ENCODE measurements around the gene HOMER3. TPM values are rescaled to one million over a fixed set of nuclear protein-coding genes. Genes with fewer than 3 reads are reported as not detected.
"Not testable (repeated sequence)": the region's sequence is repeated elsewhere in the genome, so short reads cannot be mapped to it uniquely, and the experiment has no call there.

HOMER3 gene
- total RNA-seq, 4 donors from 2014 or later: 86.2 to 202 (median 113) TPM

- DNase-seq (no peak), ATAC-seq (no peak)
- intact Hi-C loops (cut with DNase I; ENCODE audit: low total_unique reads) (no loop called here), in situ Hi-C loops (cut with MboI; ENCODE audit: low sequenced_read_pairs in 4 of 4) (no loop called here)
- H3K4me3 ChIP-seq: no peak overlapping the region
- peaks cover 0 to 23% (median 15%) of the 10 kb centered on the region in 3 donors for H3K27me3 ChIP-seq
- no peaks in the 10 kb centered on the region for H3K9me3 ChIP-seq
- no peaks in the 10 kb centered on the region for H3K4me1 ChIP-seq
- H3K27ac ChIP-seq: no peak overlapping the region
- H3K36me3 ChIP-seq: no peaks in the 10 kb centered on the region
- no peak for TF ChIP-seq POLR2A (IDR thresholded peaks at IDR 0.05)
- no peak for TF ChIP-seq CTCF (IDR thresholded peaks at IDR 0.05 in 4 of 5, conservative IDR thresholded peaks at IDR 0.05 in 1 of 5)
Observed at GRCh38 chr19:18961767-18962620, 21.0 kb upstream of the HOMER3 start.

- TF ChIP-seq CTCF (IDR thresholded peaks at IDR 0.05 in 4 of 5, conservative IDR thresholded peaks at IDR 0.05 in 1 of 5) (no peak), POLR2A (IDR thresholded peaks at IDR 0.05) (no peak)
- ATAC-seq: no peak
- Histone ChIP-seq H3K27me3 (peaks cover 0 to 23% (median 15%) of the 10 kb centered on the region in 3 donors), H3K27ac (no peak overlapping the region), H3K4me3 (no peak overlapping the region), H3K9me3 (no peaks in the 10 kb centered on the region), H3K4me1 (no peaks in the 10 kb centered on the region), H3K36me3 (no peaks in the 10 kb centered on the region)
- in situ Hi-C loops (cut with MboI; ENCODE audit: low sequenced_read_pairs in 4 of 4): no loop called here
- DNase-seq: no peak
- intact Hi-C loops (cut with DNase I; ENCODE audit: low total_unique reads): no loop called here
Observed at GRCh38 chr19:18960370-18960769, 19.4 kb upstream of the HOMER3 start.

GRCh38 chr19:18955042-18955441 is 14.0 kb upstream of the HOMER3 start:
- intact Hi-C loops (cut with DNase I; ENCODE audit: low total_unique reads): no loop called here
- Histone ChIP-seq H3K27ac (no peak overlapping the region), H3K27me3 (no peaks in the 10 kb centered on the region), H3K4me1 (peaks cover 0 to 3% of the 10 kb centered on the region in 2 donors), H3K4me3 (no peak overlapping the region), H3K9me3 (no peaks in the 10 kb centered on the region), H3K36me3 (no peaks in the 10 kb centered on the region)
- TF ChIP-seq POLR2A (IDR thresholded peaks at IDR 0.05): no peak
- no peak for TF ChIP-seq CTCF (IDR thresholded peaks at IDR 0.05 in 4 of 5, conservative IDR thresholded peaks at IDR 0.05 in 1 of 5)
- in situ Hi-C loops (cut with MboI; ENCODE audit: low sequenced_read_pairs in 4 of 4): no loop called here
- DNase-seq (no peak), ATAC-seq (no peak)

- Histone ChIP-seq H3K4me1 (peaks cover 0 to 3% of the 10 kb centered on the region in 2 donors), H3K27me3 (no peaks in the 10 kb centered on the region), H3K36me3 (no peaks in the 10 kb centered on the region), H3K9me3 (no peaks in the 10 kb centered on the region), H3K27ac (no peak overlapping the region), H3K4me3 (no peak overlapping the region)
- in situ Hi-C loops (cut with MboI; ENCODE audit: low sequenced_read_pairs in 4 of 4) (no loop called here), intact Hi-C loops (cut with DNase I; ENCODE audit: low total_unique reads) (no loop called here)
- DNase-seq (no peak), ATAC-seq (no peak)
- TF ChIP-seq POLR2A (IDR thresholded peaks at IDR 0.05): no peak
Observed at GRCh38 chr19:18954094-18954493, 13.1 kb upstream of the HOMER3 start.

GRCh38 chr19:18952364-18953003 is 11.5 kb upstream of the HOMER3 start:
- H3K9me3 ChIP-seq; ATAC-seq; H3K4me1 ChIP-seq; H3K27me3 ChIP-seq; in situ Hi-C loops (cut with MboI; ENCODE audit: low sequenced_read_pairs in 4 of 4); H3K4me3 ChIP-seq; intact Hi-C loops (cut with DNase I; ENCODE audit: low total_unique reads); DNase-seq; H3K27ac ChIP-seq; H3K36me3 ChIP-seq: not testable (repeated sequence)
